GM21576 (cell line): ENCODE measurements around the gene PDCL2.
"Not testable (repeated sequence)": the region's sequence is repeated elsewhere in the genome, so short reads cannot be mapped to it uniquely, and the experiment has no call there.

Source experiments
- ATAC-seq: cut with Tn5 transposase; IDR thresholded peaks from one replicate; pipeline ENCODE4 v1.9.1; 2021; ENCODE audit warnings: mild to moderate bottlenecking, moderate library complexity; ENCODE audit not compliant: unreplicated experiment

The PDCL2 gene, protein sequence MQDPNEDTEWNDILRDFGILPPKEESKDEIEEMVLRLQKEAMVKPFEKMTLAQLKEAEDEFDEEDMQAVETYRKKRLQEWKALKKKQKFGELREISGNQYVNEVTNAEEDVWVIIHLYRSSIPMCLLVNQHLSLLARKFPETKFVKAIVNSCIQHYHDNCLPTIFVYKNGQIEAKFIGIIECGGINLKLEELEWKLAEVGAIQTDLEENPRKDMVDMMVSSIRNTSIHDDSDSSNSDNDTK

DNA sequence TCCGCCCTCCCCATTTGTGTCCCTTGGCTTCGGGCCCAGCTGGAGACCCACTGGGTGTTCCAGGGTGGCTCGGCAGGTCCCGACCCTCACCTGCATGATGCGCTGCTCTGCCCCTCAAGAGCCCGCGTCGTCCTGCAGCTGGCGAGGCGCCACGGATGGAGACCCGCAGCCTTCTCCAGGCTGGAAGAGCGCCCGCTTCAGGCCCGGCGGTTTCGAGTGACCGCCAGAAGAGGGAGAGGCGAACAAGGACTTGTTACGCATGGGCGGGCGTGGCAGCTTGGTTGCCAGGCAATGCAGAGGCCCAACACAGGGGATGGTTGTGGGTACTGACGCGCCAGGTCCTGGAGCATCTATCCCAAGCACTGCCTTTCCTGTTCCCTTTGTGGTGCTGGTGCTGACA is at the start of gene PDCL2:
Gene PDCL2 (minus strand): TSS at position 232 of the 400 bp plus-strand sequence. CDS start 136 bp downstream, at position 96.
- ATAC-seq, result no peak

DNA sequence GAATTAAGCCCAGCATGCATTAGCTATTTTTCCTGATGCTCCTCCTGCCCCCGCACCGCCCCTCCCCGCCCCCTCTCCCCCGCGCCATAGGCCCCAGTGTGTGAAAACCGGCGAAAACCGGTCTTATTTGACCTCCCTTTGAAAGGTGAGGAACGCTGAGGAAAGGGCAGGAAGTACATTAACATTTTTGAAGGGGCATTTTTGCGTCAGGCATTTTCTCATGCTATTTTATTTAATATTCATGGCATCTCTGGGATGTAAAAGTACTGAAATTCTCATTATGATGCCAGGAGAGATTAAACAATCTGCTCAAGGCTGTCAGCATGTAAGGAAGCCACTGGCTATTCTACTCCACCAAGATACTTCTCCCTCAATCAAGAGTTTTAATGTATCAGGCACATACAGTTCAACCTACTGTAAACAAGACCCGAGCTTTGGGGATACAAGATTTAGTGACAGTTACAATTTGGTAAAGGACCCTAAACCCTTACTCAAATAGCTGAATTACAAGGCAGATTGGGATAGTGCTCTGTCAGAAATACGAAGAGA is 45.3 kb upstream of the PDCL2 start:
- no peak for ATAC-seq

DNA sequence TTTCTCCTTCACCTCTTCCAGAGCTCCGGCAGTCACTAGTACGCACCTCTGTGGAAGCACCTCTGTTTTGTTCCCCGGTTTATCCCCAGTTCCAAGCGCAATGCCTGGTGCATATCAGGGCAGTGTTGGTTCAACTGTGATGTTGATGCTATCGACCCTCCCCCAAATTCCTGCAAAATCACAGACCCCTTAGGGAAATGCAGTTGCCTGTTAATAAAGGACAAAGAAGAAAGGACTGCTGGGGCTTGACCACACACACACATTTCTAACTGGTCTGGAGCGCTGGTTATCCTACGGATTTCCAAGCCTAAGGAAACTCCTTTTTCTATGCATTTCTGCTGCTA is 44.6 kb upstream of the PDCL2 start:
- ATAC-seq, result no peak

DNA sequence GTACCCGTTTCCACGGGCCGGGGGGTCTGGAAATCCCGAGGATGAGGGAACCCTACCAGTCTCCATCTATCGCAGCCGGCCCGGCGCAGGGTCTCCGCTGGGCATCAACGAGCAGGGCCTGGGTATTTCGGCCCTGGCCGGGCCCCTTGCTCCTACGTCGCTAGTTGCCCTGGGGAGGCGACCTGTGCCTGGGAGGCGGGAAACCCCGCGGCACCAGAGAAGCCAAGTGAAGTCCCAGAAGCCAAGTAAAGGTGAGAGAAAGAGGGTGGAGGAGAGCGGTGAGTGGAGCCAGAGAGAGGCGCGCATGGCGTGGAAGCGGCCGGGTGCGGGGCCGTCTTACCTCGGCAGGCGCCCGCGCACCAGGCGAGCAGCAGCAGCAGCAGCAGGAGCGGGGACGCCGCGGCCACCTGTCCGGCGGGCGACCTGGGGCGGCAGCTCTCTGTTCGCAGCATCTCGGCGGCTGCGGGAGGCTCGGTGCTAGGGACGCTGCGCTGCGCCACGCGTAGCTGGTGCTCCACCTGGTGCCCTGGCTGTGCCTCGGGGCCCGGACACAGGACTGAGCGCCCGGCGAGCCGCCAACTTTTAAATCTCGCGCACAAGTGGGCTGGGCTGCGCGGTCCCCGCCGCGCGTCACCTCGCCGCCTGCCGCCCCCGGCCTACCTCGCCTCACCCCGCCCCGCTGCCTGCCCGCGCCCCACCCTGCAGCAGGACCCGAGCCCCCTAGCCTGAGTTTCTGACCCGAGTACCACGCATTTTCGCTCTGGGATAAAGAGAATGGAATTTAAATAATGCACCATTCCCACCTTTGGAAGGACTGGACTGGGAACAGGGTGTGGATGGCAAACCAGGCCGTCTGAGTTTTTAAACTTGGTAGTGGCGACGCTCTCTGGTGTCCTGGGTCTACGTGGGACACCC is 44.0 kb upstream of the PDCL2 start, which contains the start of gene NMU:
Gene NMU (minus strand): TSS at position 558 of the 915 bp plus-strand sequence. CDS start 106 bp downstream, at position 452.
- ATAC-seq, result peak; percentile 78

DNA sequence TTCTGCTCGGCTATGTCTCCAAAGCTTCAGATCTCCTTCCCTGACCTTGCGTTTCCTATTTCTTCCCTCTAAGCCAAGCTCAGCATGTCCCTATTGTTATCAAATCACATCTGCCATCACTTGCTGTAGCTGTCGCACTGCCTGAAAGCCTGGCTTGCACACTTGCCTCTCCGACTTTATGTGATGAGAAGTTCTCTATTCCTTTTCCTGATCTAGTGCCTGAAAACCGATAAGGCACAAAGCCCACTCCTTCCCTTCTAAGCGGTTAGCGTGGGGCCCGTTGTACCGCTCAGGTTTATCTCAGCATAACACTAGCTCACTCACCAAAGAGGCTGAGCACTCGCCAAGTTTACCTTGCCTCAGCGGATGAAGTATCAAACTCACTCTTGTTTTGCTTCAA is 43.2 kb upstream of the PDCL2 start:
- no peak for ATAC-seq

DNA sequence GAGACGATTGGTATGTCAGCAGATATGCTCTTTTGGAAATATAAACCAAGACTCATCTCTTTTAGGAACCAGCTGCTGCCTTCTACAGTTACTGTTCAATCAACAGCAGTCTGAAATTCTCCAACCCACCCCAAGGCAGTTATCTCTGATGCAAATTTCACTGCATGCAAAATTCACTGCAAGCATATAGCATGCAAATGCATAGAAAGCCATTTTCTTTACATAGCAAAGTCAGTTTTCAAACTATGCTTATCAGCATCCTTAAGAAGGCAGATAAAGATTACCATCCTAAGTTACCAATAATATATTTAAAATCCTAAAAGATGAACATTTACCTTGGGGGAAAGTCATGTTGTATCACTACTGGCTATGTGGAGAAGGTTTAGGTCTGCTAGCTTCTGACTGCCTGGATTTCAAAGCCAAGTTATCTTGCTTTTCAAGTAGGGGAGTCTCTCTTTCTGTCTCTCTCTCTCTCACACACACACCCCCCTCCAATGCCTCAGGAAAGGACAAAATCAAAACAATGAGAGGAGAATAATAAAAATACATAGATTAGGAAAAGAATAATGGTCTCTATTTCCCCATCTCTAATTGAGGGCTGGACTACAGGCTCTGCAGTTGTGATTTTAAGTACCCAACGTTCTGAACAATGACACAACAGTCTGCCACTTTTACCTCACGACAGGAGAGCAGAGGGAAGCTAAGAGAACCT is 42.5 kb upstream of the PDCL2 start:
- ATAC-seq, result no peak

DNA sequence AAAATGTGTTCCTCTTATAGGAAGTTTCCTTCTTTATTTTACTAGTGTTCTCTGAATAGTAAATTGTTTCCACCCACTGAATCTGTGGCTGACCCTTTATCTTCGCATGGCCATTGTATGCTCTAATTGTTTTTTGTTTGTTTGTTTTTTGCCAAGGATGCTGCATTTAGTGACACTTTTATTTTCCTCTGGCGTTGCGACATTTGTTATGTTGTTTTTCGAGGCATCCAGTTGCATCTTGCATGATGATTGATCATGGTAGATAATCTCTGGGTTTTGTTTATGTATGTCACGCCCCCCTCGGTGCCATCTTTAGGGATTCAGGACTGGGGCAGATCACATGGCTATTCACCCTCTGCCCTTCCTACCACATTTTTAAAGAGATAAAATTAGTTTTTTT is 41.9 kb upstream of the PDCL2 start:
- ATAC-seq, result no peak

DNA sequence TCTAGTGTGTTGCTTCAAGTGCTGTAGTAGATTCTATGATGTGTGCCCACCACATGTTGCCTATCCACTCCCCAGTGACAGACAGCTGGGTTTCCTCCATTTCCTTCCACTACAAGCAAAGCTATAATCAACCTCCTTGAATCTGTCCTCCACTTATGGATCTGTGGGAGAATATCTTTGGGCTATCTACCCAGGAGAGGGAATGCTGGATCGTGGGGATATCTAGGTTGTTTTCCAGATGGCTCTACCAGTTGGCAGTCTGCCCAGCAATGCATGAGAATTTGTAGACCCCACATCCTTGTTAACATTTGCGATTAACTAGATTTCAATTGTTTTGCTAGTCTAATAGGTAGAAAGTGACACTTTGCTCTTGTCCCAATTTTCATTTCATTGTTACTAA is 33.8 kb upstream of the PDCL2 start:
- ATAC-seq, result no peak

DNA sequence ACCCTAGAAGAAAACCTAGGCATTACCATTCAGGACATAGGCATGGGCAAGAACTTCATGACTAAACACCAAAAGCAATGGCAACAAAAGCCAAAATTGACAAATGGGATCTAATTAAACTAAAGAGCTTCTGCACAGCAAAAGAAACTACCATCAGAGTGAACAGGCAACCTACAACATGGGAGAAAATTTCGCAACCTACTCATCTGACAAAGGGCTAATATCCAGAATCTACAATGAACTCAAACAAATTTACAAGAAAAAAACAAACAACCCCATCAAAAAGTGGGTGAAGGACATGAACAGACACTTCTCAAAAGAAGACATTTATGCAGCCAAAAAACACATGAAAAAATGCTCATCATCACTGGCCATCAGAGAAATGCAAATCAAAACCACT is 32.0 kb upstream of the PDCL2 start:
- not testable (repeated sequence) for ATAC-seq

DNA sequence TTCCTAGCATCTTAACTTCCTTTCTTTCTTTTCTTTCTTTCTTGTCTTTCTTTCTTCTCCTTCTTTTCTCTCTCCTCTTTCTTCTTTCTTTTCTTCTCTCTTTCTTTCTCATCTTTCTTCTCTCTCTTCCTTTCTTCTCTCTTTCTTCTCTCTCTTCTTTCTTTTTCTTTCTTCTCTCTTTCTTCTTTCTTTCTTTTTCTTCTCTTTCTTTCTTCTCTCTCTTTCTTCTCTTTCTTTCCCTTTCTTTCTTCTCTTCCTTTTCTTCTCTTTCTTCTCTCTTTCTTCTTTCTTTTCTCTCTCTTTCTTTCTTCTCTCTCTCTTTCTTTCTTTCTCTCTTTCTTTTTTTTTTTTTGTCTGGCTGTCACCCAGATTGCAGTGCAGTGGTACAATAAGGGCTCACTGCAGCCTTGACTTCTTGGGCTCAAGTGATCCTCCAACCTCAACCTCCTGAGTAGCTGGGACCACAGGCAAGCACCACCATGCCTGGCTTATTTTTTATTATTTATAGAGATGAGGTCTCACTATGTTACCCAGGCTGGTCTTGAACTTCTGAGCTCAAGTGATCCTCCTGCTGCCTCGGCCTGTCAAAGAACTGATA is 26.6 kb upstream of the PDCL2 start:
- no peak for ATAC-seq

DNA sequence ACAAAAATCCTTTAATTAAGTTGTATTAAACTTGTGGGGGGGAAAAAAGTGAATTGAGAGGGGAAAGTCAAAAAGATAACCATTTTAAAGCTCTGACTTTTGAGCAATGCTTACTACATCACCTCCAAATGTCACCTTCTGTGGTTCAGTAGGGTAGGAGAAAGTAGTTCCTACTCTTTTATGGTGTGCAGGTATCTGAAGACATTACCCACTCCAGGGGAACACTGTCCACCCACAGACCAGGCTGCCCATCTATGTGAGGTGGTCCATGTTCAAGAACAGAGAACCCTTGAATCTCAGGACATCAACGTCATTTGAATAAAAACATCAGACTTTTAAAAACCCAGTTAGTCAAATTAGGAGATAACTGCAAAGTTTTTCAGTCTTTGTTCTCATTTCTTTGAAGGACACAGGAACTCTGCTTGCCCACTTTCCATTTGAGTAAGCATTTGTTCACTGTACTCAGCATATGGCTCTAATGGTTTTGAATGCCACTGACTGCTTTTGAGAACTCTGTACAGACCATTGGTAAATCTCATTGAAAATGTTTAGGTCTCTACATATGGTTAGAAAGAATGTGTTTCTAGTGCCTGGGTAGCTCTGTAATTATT is 25.6 kb upstream of the PDCL2 start:
- ATAC-seq, result peak; percentile 98

DNA sequence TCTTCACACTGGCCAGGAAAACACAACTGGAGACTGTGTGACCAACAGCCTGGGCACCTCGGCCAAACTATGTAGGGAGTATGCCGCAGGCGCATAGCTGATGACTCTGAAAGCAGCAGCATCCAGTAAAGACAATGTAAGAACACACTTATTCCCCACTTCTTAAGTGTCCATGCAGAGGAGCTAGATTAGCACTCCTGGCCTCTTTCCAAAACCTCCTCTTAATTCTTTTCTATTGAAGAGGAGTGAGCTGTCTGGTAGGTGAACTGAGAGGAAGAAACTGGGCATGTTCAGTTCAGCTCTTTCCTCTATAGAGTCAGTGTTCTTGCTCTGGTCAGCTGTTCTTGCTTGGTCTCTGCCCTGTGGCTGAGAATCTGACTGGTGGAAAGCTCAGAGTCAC is 23.0 kb upstream of the PDCL2 start:
- ATAC-seq, result no peak

DNA sequence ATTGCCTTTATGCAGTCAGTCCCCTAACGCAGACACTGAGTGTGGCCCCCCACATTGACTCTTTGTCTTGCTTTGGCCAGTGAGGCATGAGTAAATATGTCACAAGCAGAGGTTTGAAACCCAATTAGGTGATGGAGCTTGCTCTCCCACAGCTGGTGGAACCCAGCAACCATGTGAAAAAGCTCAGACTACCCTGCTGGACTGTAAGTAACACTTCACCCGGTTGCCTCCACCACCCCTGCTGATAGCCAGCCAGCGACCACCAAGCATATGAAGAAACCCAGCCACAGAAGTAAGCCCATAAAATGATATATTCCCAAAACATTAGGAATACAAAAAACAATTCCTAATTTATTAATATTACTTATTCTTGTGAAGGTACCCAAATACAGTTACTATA is 21.6 kb upstream of the PDCL2 start:
- ATAC-seq, result no peak

DNA sequence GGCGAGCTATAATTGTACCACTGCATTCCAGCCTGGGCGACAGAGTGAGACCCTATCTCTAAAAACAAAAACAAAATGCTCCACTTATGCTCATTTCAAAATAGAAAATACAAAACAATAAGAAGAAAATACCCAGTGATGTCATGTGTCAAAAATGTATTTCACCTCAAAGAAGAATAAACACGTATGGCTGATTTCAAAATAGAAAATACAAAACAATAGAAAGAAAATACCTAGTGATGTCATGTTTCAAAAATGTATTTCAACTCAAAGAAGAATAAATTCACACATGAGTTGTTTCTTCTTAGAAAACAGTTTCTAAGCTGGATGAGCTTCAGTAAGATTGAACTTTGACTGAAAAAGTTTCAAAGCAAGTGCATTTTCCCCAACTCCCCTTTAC is 20.3 kb upstream of the PDCL2 start:
- no peak for ATAC-seq

DNA sequence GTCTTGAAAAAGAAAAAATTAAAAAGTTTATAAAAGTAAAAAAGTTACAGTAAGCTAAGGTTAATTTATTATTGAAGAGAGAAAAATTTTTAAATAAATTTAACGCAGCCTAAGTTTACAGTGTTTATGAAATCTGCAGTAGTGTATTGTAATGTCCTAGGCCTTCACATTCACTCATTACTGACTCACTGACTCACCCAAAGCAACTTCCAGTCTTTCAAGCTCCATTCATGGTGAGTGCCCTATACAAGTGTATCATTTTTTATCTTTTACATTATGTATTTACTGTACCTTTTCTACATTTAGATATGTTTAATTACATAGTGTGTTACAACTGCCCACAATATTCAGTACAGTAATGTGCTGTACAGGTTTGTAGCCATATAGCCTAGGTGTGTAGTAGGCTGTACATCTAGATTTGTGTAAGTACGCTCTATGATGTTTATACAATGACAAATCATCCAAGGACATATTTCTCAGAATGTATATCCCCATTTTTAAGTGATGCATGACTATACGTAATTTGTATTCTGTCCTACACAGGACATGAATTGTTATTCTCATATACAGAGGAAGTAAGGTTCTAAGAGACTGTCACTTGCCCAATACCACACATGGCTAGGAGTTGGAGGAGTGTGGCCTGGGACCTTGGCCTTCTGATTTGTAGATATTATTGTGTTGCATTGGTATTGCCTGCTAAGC is 19.5 kb upstream of the PDCL2 start:
- ATAC-seq, result no peak

DNA sequence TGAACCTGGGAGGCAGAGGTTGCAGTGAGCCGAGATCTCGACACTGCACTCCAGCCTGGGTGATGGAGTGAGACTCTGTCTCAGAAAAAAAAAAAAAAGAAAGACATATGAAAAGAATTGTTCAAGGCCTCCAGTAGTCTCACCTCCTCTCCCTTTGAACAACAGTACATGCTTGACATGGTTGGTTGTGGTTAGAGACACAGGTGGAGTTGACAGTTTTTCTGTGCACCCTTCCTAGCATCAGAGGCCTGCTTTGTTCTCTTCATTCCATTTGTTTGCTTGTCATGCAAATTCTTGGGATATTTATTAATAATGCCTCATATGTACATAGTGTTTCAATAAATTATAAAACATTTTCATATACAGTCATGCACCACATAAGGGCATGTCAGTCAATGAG is 18.3 kb upstream of the PDCL2 start:
- no peak for ATAC-seq

DNA sequence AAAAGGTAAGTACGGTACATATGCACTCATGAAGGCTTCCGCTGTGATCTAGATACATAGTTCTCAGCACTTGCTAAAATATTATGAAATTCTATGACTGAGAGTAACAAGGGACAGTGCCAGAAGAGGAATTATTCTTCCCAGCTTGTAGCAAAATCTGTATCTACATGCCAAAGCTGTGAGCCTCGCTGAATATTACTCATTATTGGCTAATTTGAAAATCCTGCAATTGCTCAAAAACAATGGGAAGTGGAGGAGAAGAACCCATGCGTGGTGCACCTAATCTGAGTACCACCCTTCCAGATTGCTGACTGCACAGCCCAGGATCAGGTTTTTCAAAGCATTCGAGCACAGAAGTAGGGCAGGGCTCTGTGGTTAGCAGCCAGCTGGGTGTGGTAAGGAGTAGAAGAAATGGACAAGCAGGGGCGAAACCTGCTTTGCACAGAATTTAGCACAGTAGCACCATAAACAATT is 17.4 kb upstream of the PDCL2 start:
- no peak for ATAC-seq

DNA sequence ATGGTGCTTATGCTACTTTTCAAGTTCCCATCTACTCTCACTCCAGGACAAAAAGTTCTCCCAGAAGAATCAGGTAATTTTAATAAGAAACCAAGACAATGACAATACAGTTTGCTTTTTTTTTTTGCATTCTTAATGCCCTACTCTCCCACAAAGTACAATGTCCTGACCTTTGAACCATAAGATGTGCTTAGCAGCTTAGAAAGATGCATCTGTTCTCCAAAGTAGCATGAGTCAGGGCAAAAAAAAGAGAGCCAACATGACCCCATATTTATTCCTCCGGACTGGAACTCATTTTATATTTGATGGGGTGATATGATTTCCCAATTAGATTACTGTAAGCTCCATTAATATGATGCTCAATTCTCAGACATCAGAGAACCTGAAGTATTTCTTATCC is 16.5 kb upstream of the PDCL2 start:
- ATAC-seq, result no peak

DNA sequence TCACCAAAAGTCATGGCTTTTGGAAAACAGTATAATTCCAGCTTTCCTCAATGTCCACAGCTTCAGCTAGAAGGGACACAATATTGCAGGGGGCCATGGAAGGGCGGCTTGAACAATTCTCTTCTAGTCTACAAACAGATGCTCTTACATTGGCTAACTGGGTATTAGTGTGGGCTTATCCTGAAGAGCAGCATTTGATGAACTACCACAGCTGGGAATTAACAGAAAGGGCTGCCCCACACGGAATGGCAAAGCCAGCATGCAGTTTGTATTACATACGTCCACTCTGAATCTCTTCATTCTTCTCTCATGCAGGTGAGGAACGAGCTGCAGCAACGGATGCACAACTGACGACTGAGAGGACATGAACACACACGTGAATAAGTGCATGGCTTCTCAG is 13.0 kb upstream of the PDCL2 start:
- no peak for ATAC-seq

DNA sequence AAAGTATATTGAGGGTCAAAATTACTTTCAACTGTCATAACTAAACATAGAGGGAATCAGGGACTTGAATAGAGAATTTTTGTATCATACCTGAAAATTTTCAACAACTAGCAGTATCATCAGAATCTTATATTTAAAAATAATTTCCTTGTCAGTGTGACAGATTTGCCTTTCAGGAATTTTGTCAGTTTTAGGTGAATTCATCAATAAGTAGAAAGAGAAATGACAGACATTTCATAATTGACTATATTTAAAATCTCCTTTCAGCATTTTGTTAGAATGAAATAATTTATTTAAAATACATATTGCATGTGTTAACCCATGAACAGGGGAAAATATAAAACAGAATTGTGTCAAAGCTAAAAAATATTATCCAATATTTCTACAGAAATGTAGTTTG is 8.6 kb upstream of the PDCL2 start:
- ATAC-seq, result no peak
